GM23338 (cell line): ENCODE measurements around the gene SPPL2C. TPM values are rescaled to one million over a fixed set of nuclear protein-coding genes. Genes with fewer than 3 reads are reported as not detected.

Experiments
- ATAC-seq: fragments of 200-7000 bp; cut with Tn5 transposase; 3 replicates; pipeline ENCODE4 v1.9.1; 2020
- DNase-seq: peaks from one replicate; pipeline ENCODE4 v3.0.0-alpha.2; 2015; ENCODE audit warnings: low spot score
- H2AFZ ChIP-seq: fragments of 200-600 bp; sonication (generic); 2 replicates; pipeline ENCODE4 v1.8.0; 2016; ENCODE audit warnings: antibody characterized with exemption, mild to moderate bottlenecking, moderate library complexity
- H3F3A ChIP-seq: fragments of 200-600 bp; sonication (generic); replicated peaks from 2 replicates; pipeline ENCODE4 v1.8.0; 2017; ENCODE audit warnings: antibody characterized with exemption, mixed run types, low read depth
- H3K27ac ChIP-seq: fragments of 200-600 bp; sonication (generic); 2 replicates; pipeline ENCODE4 v1.6.1; 2016; ENCODE audit warnings: low read depth
- H3K27me3 ChIP-seq: fragments of 200-600 bp; sonication (generic); 2 replicates; pipeline ENCODE4 v1.8.0; 2016; ENCODE audit warnings: mild to moderate bottlenecking, mixed run types, moderate library complexity; ENCODE audit not compliant: insufficient read depth
- H3K36me3 ChIP-seq: fragments of 200-600 bp; sonication (generic); 2 replicates; pipeline ENCODE4 v1.8.0; 2016; ENCODE audit warnings: mild to moderate bottlenecking; ENCODE audit not compliant: insufficient read depth
- H3K4me1 ChIP-seq: fragments of 200-600 bp; sonication (generic); 2 replicates; pipeline ENCODE4 v1.8.0; 2016; ENCODE audit warnings: mild to moderate bottlenecking, moderate library complexity; ENCODE audit not compliant: insufficient read depth
- H3K4me2 ChIP-seq: fragments of 200-600 bp; sonication (generic); 2 replicates; pipeline ENCODE4 v1.7.1; 2017; ENCODE audit warnings: mixed run types
- H3K4me3 ChIP-seq: fragments of 200-600 bp; sonication (generic); 2 replicates; pipeline ENCODE4 v1.6.1; 2016; ENCODE audit warnings: mixed run types
- H3K79me2 ChIP-seq: fragments of 200-600 bp; sonication (generic); replicated peaks from 2 replicates; pipeline ENCODE4 v1.8.0; 2017; ENCODE audit warnings: mild to moderate bottlenecking; ENCODE audit not compliant: insufficient read depth
- H3K9me2 ChIP-seq: fragments of 200-600 bp; sonication (generic); 2 replicates; pipeline ENCODE4 v1.8.0; 2017; ENCODE audit not compliant: insufficient read depth
- H4K20me1 ChIP-seq: fragments of 200-600 bp; sonication (generic); replicated peaks from 2 replicates; pipeline ENCODE4 v1.8.0; 2017; ENCODE audit warnings: mild to moderate bottlenecking; ENCODE audit not compliant: insufficient read depth
- H3K27ac Mint-ChIP-seq: 2 replicates; pipeline ENCODE4 v1.8.0; 2020; ENCODE audit warnings: inconsistent platforms, mild to moderate bottlenecking, moderate library complexity, mixed read lengths
- H3K27me3 Mint-ChIP-seq: 3 replicates; pipeline ENCODE4 v1.8.0; 2022; ENCODE audit warnings: low read depth, mild to moderate bottlenecking, moderate library complexity, mixed read lengths, inconsistent platforms; ENCODE audit not compliant: insufficient read depth, poor library complexity
- H3K36me3 Mint-ChIP-seq: 3 replicates; pipeline ENCODE4 v1.8.0; 2021; ENCODE audit warnings: low read depth, mild to moderate bottlenecking, inconsistent platforms, moderate library complexity, mixed read lengths
- H3K4me1 Mint-ChIP-seq: 3 replicates; pipeline ENCODE4 v1.8.0; 2020; ENCODE audit warnings: mild to moderate bottlenecking, inconsistent platforms, mixed read lengths
- H3K4me3 Mint-ChIP-seq: 3 replicates; pipeline ENCODE4 v1.8.0; 2021; ENCODE audit warnings: moderate library complexity, mild to moderate bottlenecking, inconsistent platforms, mixed read lengths
- H3K9me3 Mint-ChIP-seq: 3 replicates; pipeline ENCODE4 v1.8.0; 2020; ENCODE audit warnings: moderate library complexity, mild to moderate bottlenecking, inconsistent platforms, mixed read lengths
- CREB1 ChIP-seq: fragments of 250-450 bp; sonication (Bioruptor Pico); IDR thresholded peaks from 2 replicates; pipeline ENCODE4 v1.5.0; 2020; ENCODE audit warnings: low read depth, mild to moderate bottlenecking, moderate library complexity
- CTCF ChIP-seq, 2 experiments: fragments of 200-600 bp in 1 of 2; sonication (generic) in 1 of 2; conservative IDR thresholded peaks; 2 replicates each; pipeline versions ENCODE4 v1.5.1 to v1.6.1; 2016 to 2017; ENCODE audit warnings: antibody characterized with exemption in 2 of 2, low read depth in 2 of 2, mild to moderate bottlenecking in 2 of 2, moderate library complexity in 1 of 2
- ETS1 ChIP-seq: IDR thresholded peaks from 2 replicates; pipeline ENCODE4 v1.6.1; 2016; ENCODE audit warnings: antibody characterized with exemption
- EZH2 ChIP-seq: fragments of 200-600 bp; sonication (generic); IDR thresholded peaks from one replicate; pipeline ENCODE4 v1.8.0; 2017; ENCODE audit warnings: antibody characterized with exemption, mild to moderate bottlenecking, low read depth; ENCODE audit not compliant: unreplicated experiment
- EZH2phosphoT487 ChIP-seq: fragments of 200-600 bp; sonication (generic); IDR thresholded peaks from one replicate; pipeline ENCODE4 v1.8.1; 2018; ENCODE audit warnings: antibody characterized with exemption; ENCODE audit not compliant: unreplicated experiment
- JUNB ChIP-seq: IDR thresholded peaks from one replicate; pipeline ENCODE4 v1.6.1; 2016; ENCODE audit warnings: antibody characterized with exemption; ENCODE audit not compliant: unreplicated experiment
- NANOG ChIP-seq: IDR thresholded peaks from 2 replicates; pipeline ENCODE4 v1.6.1; 2016; ENCODE audit warnings: antibody characterized with exemption, borderline replicate concordance
- POLR2AphosphoS5 ChIP-seq: IDR thresholded peaks from 2 replicates; pipeline ENCODE4 v1.6.1; 2016; ENCODE audit warnings: antibody characterized with exemption, low read depth
- REST ChIP-seq: IDR thresholded peaks from one replicate; pipeline ENCODE4 v1.6.1; 2018; ENCODE audit warnings: antibody characterized with exemption; ENCODE audit not compliant: unreplicated experiment
- STAT1 ChIP-seq: IDR thresholded peaks from one replicate; pipeline ENCODE4 v1.6.1; 2016; ENCODE audit warnings: antibody characterized with exemption; ENCODE audit not compliant: unreplicated experiment
- ZNF114 ChIP-seq: fragments of 250-450 bp; sonication (Bioruptor Pico); IDR thresholded peaks from 2 replicates; pipeline ENCODE4 v1.5.0; 2020; ENCODE audit warnings: mild to moderate bottlenecking, moderate library complexity
- ZNF331 ChIP-seq: fragments of 250-450 bp; sonication (Bioruptor Pico); IDR thresholded peaks from 2 replicates; pipeline ENCODE4 v1.5.0; 2020; ENCODE audit warnings: low read depth, mild to moderate bottlenecking, moderate library complexity
- polyA plus RNA-seq: library from polyadenylated mRNA; unstranded; fragments of >200 nt; fragmentation: Nextera tagmentation; extraction: Ambion mirVana; gene quantifications from 2 replicates; pipeline ENCODE4 v1.2.1, GENCODE V29; 2016
- total RNA-seq: library from RNA; depleted of rRNA; stranded (reverse); fragments of >200 nt; shearing (Covaris generic); gene quantifications from 2 replicates; pipeline ENCODE4 v1.2.3, GENCODE V29; 2014

The SPPL2C gene
- total and polyA plus RNA-seq, 2 experiments from 2014 or later = 0.14 TPM; not detected in 1

GRCh38 chr17:45824475-45824874 is 20.2 kb upstream of the SPPL2C start:
- no peaks in the 10 kb centered on the region for H3F3A ChIP-seq
- H3K4me3 Mint-ChIP-seq = no peak overlapping the region
- H4K20me1 ChIP-seq = no peaks in the 10 kb centered on the region
- no peaks in the 10 kb centered on the region for H3K4me1 ChIP-seq
- no peak overlapping the region for H3K4me2 ChIP-seq
- no peaks in the 10 kb centered on the region for H3K9me2 ChIP-seq
- H3K36me3 ChIP-seq = no peaks in the 10 kb centered on the region
- ATAC-seq = peak; percentile 81
- H3K9me3 Mint-ChIP-seq = no peaks in the 10 kb centered on the region
- no peak overlapping the region for H3K27ac ChIP-seq
- peaks cover 20% of the 10 kb centered on the region for H3K27me3 Mint-ChIP-seq
- no peaks in the 10 kb centered on the region for H3K36me3 Mint-ChIP-seq
- no peak overlapping the region for H3K27ac Mint-ChIP-seq
- peak in 1 of 2 experiments; percentile 33; a peak in 2 of 4 replicates for TF ChIP-seq CTCF (conservative IDR thresholded peaks at IDR 0.05; ENCODE audit: low read depth in 2 of 2)
- TF ChIP-seq NANOG = no peak
- no peak for TF ChIP-seq POLR2AphosphoS5
- no peaks in the 10 kb centered on the region for H3K4me1 Mint-ChIP-seq
- H2AFZ ChIP-seq = no peak overlapping the region
- no peaks in the 10 kb centered on the region for H3K27me3 ChIP-seq
- no peaks in the 10 kb centered on the region for H3K79me2 ChIP-seq
- H3K4me3 ChIP-seq = no peak overlapping the region
- DNase-seq = peak; percentile 60

- H3K36me3 ChIP-seq = no peaks in the 10 kb centered on the region
- Mint-ChIP-seq H3K4me1 (no peaks in the 10 kb centered on the region), H3K36me3 (no peaks in the 10 kb centered on the region), H3K4me3 (no peak overlapping the region), H3K9me3 (no peaks in the 10 kb centered on the region), H3K27ac (no peak overlapping the region), H3K27me3 (peaks cover 20% of the 10 kb centered on the region)
- TF ChIP-seq ZNF114 (CRISPR knock-in tag) (no peak), ETS1 (no peak), CREB1 (CRISPR knock-in tag) (no peak), STAT1 (no peak), EZH2 (no peak)
- DNase-seq = no peak
- H4K20me1 ChIP-seq = no peaks in the 10 kb centered on the region
- H3K4me2 ChIP-seq = no peak overlapping the region
- H3F3A ChIP-seq = no peaks in the 10 kb centered on the region
- no peaks in the 10 kb centered on the region for H3K79me2 ChIP-seq
- no peak overlapping the region for H3K27ac ChIP-seq
- no peaks in the 10 kb centered on the region for H3K4me1 ChIP-seq
- no peaks in the 10 kb centered on the region for H3K27me3 ChIP-seq
- H2AFZ ChIP-seq = no peak overlapping the region
- H3K4me3 ChIP-seq = no peak overlapping the region
- no peak for ATAC-seq
- H3K9me2 ChIP-seq = no peaks in the 10 kb centered on the region
Observed at GRCh38 chr17:45824901-45825492, 19.7 kb upstream of the SPPL2C start.

- no peaks in the 10 kb centered on the region for H3K4me1 Mint-ChIP-seq
- H3K27me3 Mint-ChIP-seq = peaks cover 20% of the 10 kb centered on the region
- Histone ChIP-seq H4K20me1 (no peaks in the 10 kb centered on the region), H3K9me2 (no peaks in the 10 kb centered on the region), H3K4me3 (no peak overlapping the region), H2AFZ (no peak overlapping the region), H3K27ac (no peak overlapping the region), H3F3A (no peaks in the 10 kb centered on the region), H3K36me3 (no peaks in the 10 kb centered on the region), H3K79me2 (no peaks in the 10 kb centered on the region), H3K27me3 (no peaks in the 10 kb centered on the region), H3K4me1 (no peaks in the 10 kb centered on the region), H3K4me2 (no peak overlapping the region)
- H3K4me3 Mint-ChIP-seq = no peak overlapping the region
- TF ChIP-seq ZNF331 (no peak), REST (no peak), EZH2phosphoT487 (no peak), CTCF (conservative IDR thresholded peaks at IDR 0.05; ENCODE audit: low read depth in 2 of 2) (no peak), JUNB (no peak)
- no peak for DNase-seq
- no peak for ATAC-seq
- no peaks in the 10 kb centered on the region for H3K9me3 Mint-ChIP-seq
- H3K27ac Mint-ChIP-seq = no peak overlapping the region
- H3K36me3 Mint-ChIP-seq = no peaks in the 10 kb centered on the region
Observed at GRCh38 chr17:45825792-45826191, 18.9 kb upstream of the SPPL2C start.
